T-helper 2 cell (primary cell): Measurements from ENCODE around the gene ROBO1.

ENCODE experiments used
- DNase-seq, 5 experiments: peaks; one replicate each; pipeline versions ENCODE4 v3.0.0 to v3.0.0-alpha.2; 2012 to 2022

ROBO1 gene

GRCh38 chr3:78825118-78825857 lies 942.5 kb downstream of the ROBO1 start:
- DNase-seq, result no peak

DNA sequence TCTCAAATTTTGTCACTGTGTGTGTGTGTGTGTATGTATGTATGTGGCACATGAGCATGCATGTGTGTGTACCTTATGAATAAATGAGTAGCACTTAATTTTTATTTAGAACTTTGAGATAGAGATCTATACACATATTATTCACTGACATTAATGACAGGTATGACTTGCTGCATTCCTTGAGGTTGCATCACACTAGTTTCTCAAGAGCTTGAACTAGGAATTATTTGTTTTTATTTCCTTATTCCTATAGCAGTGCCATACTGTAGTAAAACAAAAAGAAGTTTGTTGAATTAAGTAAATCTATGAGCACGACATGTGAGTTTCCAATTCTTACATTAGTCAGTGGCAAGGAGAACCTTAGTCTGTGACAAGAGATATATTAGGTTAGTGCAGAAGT lies 943.9 kb downstream of the ROBO1 start:
- no peak for DNase-seq

DNA sequence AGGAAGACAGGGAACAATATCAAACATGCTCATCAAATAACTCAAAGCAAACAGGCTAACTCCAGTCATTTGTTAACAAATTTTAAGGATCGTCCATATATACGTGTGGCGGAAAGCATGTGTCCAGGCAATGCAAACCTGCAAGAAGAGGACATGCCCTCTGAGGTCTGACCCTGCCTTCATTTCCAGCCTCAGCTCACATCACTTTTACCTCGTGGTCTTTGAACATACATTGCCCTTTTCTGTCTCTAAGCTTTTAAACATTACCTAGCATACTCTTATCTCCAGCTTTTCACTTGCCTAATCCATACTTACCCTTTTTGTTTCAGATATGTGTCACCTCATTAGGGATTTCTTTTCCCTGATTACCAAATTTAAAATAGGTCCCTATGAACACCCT lies 944.4 kb downstream of the ROBO1 start:
- no peak for DNase-seq

DNA sequence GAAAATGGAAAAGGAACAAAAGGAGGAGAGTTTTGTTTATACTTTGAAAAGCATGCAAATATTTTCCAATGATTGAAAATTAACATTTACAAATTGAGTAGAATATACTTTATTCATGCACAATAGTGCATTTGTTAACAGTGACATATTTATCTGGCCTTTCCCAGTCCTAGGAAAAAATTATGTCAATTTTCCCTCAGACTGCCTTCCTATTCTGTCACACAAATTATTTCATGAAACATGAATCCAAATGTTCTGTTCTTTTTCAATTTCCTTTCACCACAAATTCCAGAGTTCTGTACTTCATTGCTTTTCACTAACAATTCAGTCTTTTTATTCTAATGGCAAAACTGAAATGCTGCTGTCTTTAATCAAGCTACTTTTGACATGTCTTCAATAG lies 945.1 kb downstream of the ROBO1 start:
- no peak for DNase-seq

- DNase-seq, result no peak
Observed at GRCh38 chr3:78820542-78820941, 947.3 kb downstream of the ROBO1 start.

GRCh38 chr3:78818161-78818985 lies 949.4 kb downstream of the ROBO1 start:
- DNase-seq, result no peak

GRCh38 chr3:78814893-78815562 lies 952.8 kb downstream of the ROBO1 start:
- no peak for DNase-seq

- DNase-seq, result no peak
Observed at GRCh38 chr3:78812166-78812565, 955.6 kb downstream of the ROBO1 start.

DNA sequence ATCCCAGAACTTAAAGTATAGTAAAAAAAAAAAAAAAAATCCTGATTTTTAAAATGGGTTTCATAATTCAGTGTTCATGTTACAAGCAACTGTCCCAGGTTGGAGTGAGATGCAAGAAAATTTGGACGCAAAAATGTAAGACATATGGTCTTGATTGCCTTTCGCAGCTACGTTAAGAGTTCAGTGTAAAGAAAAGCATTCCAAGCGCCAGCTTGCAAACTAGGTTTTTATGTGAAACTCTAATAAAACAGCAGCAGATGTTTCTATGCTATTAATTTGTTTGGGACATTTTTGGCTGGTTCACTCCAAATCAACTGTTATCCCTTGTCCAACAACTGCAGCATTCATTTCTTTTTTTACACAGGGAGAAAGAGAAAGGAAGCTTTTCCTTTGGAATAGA lies 957.8 kb downstream of the ROBO1 start:
- no peak for DNase-seq

GRCh38 chr3:78804251-78805037 lies 963.4 kb downstream of the ROBO1 start:
- no peak for DNase-seq

DNA sequence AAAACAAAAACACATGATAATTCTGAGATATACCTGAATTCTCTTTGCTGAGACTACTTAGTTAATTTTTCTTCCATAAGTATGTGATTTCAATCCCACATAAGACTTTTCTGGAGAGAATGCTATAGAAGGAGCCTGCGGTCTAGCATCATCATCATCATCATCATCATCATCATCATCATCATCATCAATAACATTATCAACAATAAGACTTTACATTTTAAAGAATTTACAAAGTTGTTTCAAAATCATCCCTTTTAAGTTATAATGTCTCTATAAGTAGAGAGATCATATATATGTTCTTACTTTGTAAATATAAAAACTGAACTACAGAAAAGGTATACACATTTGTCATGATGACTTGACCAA lies 965.3 kb downstream of the ROBO1 start:
- no peak for DNase-seq

DNA sequence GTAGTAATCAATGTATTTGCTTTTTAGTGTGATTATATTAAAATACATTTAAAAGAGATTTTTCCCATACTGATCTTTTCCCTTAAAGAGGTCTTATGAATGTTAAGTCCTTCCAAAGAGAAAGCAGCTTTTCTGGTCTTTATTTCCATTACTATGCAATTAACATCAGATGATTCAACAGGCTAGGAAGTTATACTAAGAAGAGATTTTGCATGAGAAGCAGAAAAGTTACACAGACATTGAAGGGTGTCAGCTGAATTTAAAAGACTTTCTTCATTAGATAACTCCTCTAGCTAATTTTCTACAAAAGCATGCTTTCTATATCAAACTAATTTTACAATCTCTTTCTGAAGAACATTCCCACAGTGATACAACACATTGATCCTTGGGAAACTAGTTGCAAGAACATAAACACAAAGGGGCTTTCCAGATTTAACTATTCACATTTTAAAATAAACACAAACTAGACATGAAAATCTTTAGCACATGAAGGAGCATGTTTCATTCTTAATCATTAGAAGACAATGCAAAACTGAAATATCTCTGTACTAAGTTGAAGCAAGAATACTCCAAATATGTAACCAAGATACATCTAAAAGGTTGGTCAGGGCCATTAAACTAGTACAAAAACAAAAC lies 965.8 kb downstream of the ROBO1 start:
- no peak for DNase-seq

GRCh38 chr3:78799681-78800080 lies 968.1 kb downstream of the ROBO1 start:
- no peak for DNase-seq

DNA sequence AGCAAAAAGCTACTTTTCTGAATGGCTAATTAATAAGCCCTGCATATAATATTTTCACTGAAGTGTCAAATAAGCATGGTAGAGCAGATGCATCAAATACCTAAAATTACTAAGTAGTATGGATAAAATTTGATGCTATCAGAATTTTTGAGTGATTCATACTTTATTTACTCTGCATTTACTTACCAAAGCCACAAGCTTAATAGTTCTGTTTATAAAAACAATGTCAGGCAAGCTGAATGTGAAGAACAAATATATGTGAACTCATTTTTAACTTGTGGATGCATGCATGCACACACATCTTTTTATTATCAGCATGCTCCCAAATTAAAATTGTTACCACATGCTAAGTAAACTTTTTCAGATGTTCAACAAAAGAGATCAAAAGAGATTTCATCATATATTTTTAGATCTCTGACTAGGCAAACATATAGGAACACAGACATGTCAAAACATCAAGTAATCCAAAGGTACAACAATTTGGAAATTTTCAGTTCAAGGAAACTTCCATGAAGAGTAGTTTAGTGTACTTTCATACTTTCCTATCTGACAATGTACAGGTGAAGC lies 969.4 kb downstream of the ROBO1 start:
- DNase-seq, result no peak

- no peak for DNase-seq
Observed at GRCh38 chr3:78794431-78794830, 973.4 kb downstream of the ROBO1 start.

GRCh38 chr3:78792733-78793132 lies 975.1 kb downstream of the ROBO1 start:
- DNase-seq, result no peak

DNA sequence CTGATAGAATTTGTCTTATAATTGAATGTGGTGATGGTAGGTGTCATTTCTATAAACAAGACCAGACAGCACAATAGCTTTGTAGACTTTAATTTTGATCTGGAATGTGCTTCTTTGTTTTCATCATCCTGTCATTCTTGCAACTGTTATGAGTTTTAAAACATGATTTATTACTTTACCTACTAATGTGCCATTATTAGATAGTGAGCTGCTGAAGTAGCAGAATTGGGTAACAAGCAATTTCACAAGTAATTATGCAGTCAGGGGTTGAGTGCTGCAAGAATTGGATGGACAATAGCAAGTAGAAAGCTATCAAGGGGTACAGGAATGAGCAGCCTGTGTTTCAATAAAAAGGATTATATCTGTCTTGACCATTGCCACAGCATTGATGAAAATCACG lies 975.6 kb downstream of the ROBO1 start:
- DNase-seq, result no peak

GRCh38 chr3:78791753-78792152 lies 976.0 kb downstream of the ROBO1 start:
- DNase-seq, result no peak

DNA sequence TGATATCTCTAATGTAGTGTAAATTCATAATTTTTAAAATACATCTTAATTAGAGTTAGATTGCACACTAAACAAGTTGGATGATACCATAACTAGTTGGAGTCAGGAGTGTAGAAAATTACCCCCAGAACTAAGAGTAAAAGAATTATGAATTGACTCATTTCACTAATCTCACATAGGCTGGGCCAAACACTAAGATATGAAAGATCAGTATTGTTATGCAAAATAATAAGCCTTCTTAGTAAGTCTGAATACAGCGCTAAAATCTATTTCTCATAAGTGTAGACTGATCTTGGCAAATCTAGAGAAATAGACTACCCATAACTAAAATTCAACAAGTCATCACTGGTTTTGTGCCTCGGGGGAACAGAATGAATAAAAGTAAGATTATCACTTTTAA lies 979.0 kb downstream of the ROBO1 start:
- no peak for DNase-seq

DNA sequence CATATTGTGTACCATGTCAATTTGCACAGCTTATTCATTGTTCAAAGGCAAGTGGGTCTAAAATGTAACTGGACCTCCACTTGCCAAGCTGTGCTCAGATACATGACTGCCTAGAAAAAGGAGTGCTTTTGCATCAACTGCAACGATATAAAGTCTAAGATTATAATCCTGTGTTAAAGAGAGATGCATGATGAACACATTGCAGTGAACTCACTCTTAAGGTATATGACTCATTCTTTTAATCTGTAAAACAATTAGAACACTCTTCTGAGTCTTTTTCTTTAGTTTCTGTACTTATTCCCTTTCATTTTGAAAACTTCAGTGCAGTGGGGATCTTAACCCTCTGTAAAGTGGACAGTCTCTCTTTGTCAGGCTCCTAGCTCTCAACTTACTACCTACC lies 982.8 kb downstream of the ROBO1 start:
- DNase-seq, result no peak

GRCh38 chr3:78781351-78781750 lies 986.4 kb downstream of the ROBO1 start:
- DNase-seq, result no peak
